HepG2 (cell line): ENCODE results near the gene GADD45A. TPM values are rescaled to one million over a fixed set of nuclear protein-coding genes. Genes with fewer than 3 reads are reported as not detected.

Experiments
- CHD2 ChIP-seq: IDR thresholded peaks from 2 replicates; pipeline ENCODE4 v1.6.1; 2011; ENCODE audit warnings: low read depth, low read length, improper control_type of control experiment
- FLYWCH1 ChIP-seq: sonication (generic); formaldehyde crosslinking; IDR thresholded peaks from 2 replicates; pipeline ENCODE4 v1.8.1; 2023; ENCODE audit warnings: mild to moderate bottlenecking, missing genetic modification reagents
- FOSL1 ChIP-seq: sonication (generic); formaldehyde crosslinking; IDR thresholded peaks from 2 replicates; pipeline ENCODE4 v1.9.0; 2021; ENCODE audit warnings: missing genetic modification reagents, borderline replicate concordance
- FOXA1 ChIP-seq, 2 experiments: fragments of 450-650 bp in 1 of 2; sonication (generic) in 1 of 2; formaldehyde crosslinking in 1 of 2; IDR thresholded peaks; 2 replicates each; pipeline versions ENCODE4 v1.4.0 to v1.6.1; 2016 to 2020; ENCODE audit warnings: missing genetic modification reagents in 1 of 2
- HOXA5 ChIP-seq: sonication (generic); formaldehyde crosslinking; IDR thresholded peaks from 2 replicates; pipeline ENCODE4 v1.4.0; 2020; ENCODE audit warnings: missing genetic modification reagents
- KAT2B ChIP-seq: fragments of 150-350 bp; IDR thresholded peaks from 2 replicates; pipeline ENCODE4 v1.6.1; 2014; ENCODE audit warnings: low read depth, low read length, borderline replicate concordance
- KAT8 ChIP-seq: IDR thresholded peaks from 2 replicates; pipeline ENCODE4 v1.6.1; 2016; ENCODE audit warnings: missing genetic modification reagents, missing compliant biosample characterization
- MYPOP ChIP-seq: sonication (generic); formaldehyde crosslinking; IDR thresholded peaks from 2 replicates; pipeline ENCODE4 v1.8.1; 2023; ENCODE audit warnings: mild to moderate bottlenecking, moderate library complexity, missing genetic modification reagents
- NKX3-1 ChIP-seq: sonication (generic); formaldehyde crosslinking; IDR thresholded peaks from 2 replicates; pipeline ENCODE4 v1.5.0; 2020; ENCODE audit warnings: missing genetic modification reagents
- NR2F1 ChIP-seq, 2 experiments: fragments of 450-650 bp in 1 of 2; formaldehyde crosslinking in 1 of 2; IDR thresholded peaks; 2 replicates each; pipeline versions ENCODE4 v1.5.0 to v1.6.1; 2016 to 2020; ENCODE audit warnings: mild to moderate bottlenecking in 1 of 2, missing compliant biosample characterization in 1 of 2, missing genetic modification reagents in 1 of 2, moderate library complexity in 1 of 2
- NR2F6 ChIP-seq, 2 experiments: IDR thresholded peaks; 2 replicates each; pipeline ENCODE4 v1.6.1; 2016; ENCODE audit warnings: antibody characterized with exemption in 1 of 2, mild to moderate bottlenecking in 1 of 2
- NR3C1 ChIP-seq: sonication (generic); formaldehyde crosslinking; IDR thresholded peaks from 2 replicates; pipeline ENCODE4 v1.4.0; 2020; ENCODE audit warnings: missing genetic modification reagents
- RARA ChIP-seq: IDR thresholded peaks from 2 replicates; pipeline ENCODE4 v1.6.1; 2016; ENCODE audit warnings: missing genetic modification reagents, missing compliant biosample characterization
- RELA ChIP-seq: sonication (generic); formaldehyde crosslinking; IDR thresholded peaks from 2 replicates; pipeline ENCODE4 v1.4.0; 2020; ENCODE audit warnings: missing genetic modification reagents
- THAP11 ChIP-seq: IDR thresholded peaks from 2 replicates; pipeline ENCODE4 v1.6.1; 2016; ENCODE audit warnings: missing biosample characterization, missing genetic modification reagents
- TMF1 ChIP-seq: sonication (generic); formaldehyde crosslinking; IDR thresholded peaks from 2 replicates; pipeline ENCODE4 v1.8.1; 2022; ENCODE audit warnings: low read depth, missing genetic modification reagents
- ZNF274 ChIP-seq: sonication (generic); formaldehyde crosslinking; IDR thresholded peaks from 2 replicates; pipeline ENCODE4 v1.5.1; 2020; ENCODE audit warnings: mild to moderate bottlenecking, missing genetic modification reagents
- ZNF331 ChIP-seq: sonication (generic); formaldehyde crosslinking; IDR thresholded peaks from 2 replicates; pipeline ENCODE4 v1.4.0; 2020; ENCODE audit warnings: missing genetic modification reagents
- ZNF333 ChIP-seq: sonication (generic); formaldehyde crosslinking; IDR thresholded peaks from 2 replicates; pipeline ENCODE4 v1.4.0; 2020; ENCODE audit warnings: mild to moderate bottlenecking, missing genetic modification reagents, borderline replicate concordance
- ZNF354B ChIP-seq: sonication (generic); formaldehyde crosslinking; IDR thresholded peaks from 2 replicates; pipeline ENCODE4 v1.8.0; 2022; ENCODE audit warnings: mild to moderate bottlenecking, missing genetic modification reagents
- ZNF414 ChIP-seq: sonication (generic); formaldehyde crosslinking; IDR thresholded peaks from 2 replicates; pipeline ENCODE4 v1.5.0; 2020; ENCODE audit warnings: missing genetic modification reagents
- ZNF543 ChIP-seq: sonication (generic); formaldehyde crosslinking; IDR thresholded peaks from 2 replicates; pipeline ENCODE4 v1.4.0; 2020; ENCODE audit warnings: mild to moderate bottlenecking, missing genetic modification reagents
- ZNF607 ChIP-seq: sonication (generic); formaldehyde crosslinking; IDR thresholded peaks from 2 replicates; pipeline ENCODE4 v1.5.1; 2020; ENCODE audit warnings: missing genetic modification reagents, mild to moderate bottlenecking, borderline replicate concordance
- ZNF672 ChIP-seq: sonication (generic); formaldehyde crosslinking; IDR thresholded peaks from 2 replicates; pipeline ENCODE4 v1.8.1; 2022; ENCODE audit warnings: missing genetic modification reagents
- ZNF713 ChIP-seq: sonication (generic); formaldehyde crosslinking; IDR thresholded peaks from 2 replicates; pipeline ENCODE4 v1.4.0; 2020; ENCODE audit warnings: mild to moderate bottlenecking, missing genetic modification reagents
- ZNF746 ChIP-seq: sonication (generic); formaldehyde crosslinking; IDR thresholded peaks from 2 replicates; pipeline ENCODE4 v1.8.0; 2022; ENCODE audit warnings: mild to moderate bottlenecking, missing genetic modification reagents
- ZNF790 ChIP-seq: sonication (generic); formaldehyde crosslinking; IDR thresholded peaks from 2 replicates; pipeline ENCODE4 v1.8.0; 2022; ENCODE audit warnings: missing genetic modification reagents, mild to moderate bottlenecking, borderline replicate concordance
- ZNF850 ChIP-seq: sonication (generic); formaldehyde crosslinking; conservative IDR thresholded peaks from 2 replicates; pipeline ENCODE4 v1.9.0; 2021; ENCODE audit warnings: mild to moderate bottlenecking, missing genetic modification reagents
- polyA plus RNA-seq, 8 experiments: library from polyadenylated mRNA; depleted of rRNA in 3 of 8; stranded (reverse) in 7 of 8; unstranded in 1 of 8; fragments of >200 nt; fragmentation: Illumina TruSeq in 4 of 8; extraction: Trizol in 4 of 8; gene quantifications; 2 replicates each; pipeline versions ENCODE4 v1.2.1 to v1.2.3, GENCODE V29; 2011 to 2016; ENCODE audit warnings: low read depth in 4 of 8, missing spikeins in 1 of 8, mixed read lengths in 1 of 8; ENCODE audit not compliant: insufficient read depth in 1 of 8
- total RNA-seq, 5 experiments: library from RNA; depleted of rRNA; stranded (reverse); fragments of >200 nt; fragmentation: Illumina TruSeq; extraction: Trizol; gene quantifications; 2 replicates each; pipeline ENCODE4 v1.2.3, GENCODE V29; 2016; ENCODE audit warnings: low read depth in 1 of 5
- TF ChIP-seq, protein P1 (sequence below): sonication (generic); formaldehyde crosslinking; IDR thresholded peaks from 2 replicates; pipeline ENCODE4 v1.4.0; 2020; ENCODE audit warnings: missing genetic modification reagents

Gene GADD45A
- total and polyA plus RNA-seq, 2 of the 13 experiments (the other 11 are each of a cell fraction or from before 2014, with no cell fraction given) = 33.2 to 46.2 TPM

- TF ChIP-seq ZNF746 (peak; percentile 41; the same call in 1 of the 2 replicates), RARA (CRISPR knock-in tag) (peak; percentile 59), HOXA5 (CRISPR knock-in tag) (no peak), MYPOP (no peak; the same call in 1 of the 2 replicates), ZNF354B (CRISPR knock-in tag) (no peak), FLYWCH1 (CRISPR knock-in tag) (no peak), ZNF333 (CRISPR knock-in tag) (0 out of 2 replicates have a peak, but pooled peaks have one; percentile 76), ZNF274 (CRISPR knock-in tag) (0 out of 2 replicates have a peak, but pooled peaks have one; percentile 17), NR2F1 (CRISPR knock-in tag; IDR thresholded peaks at IDR 0.05) (peak; percentile 12; a peak in 1 of 4 replicates), ZNF672 (CRISPR knock-in tag) (no peak), RELA (CRISPR knock-in tag) (no peak), NR2F6 (IDR thresholded peaks at IDR 0.05) (no peak), NR2F6 (CRISPR knock-in tag; IDR thresholded peaks at IDR 0.05) (no peak), NR3C1 (CRISPR knock-in tag) (no peak), KAT8 (CRISPR knock-in tag) (peak; percentile 44; the same call in 1 of the 2 replicates), ZNF331 (peak; percentile 14; the same call in 1 of the 2 replicates), TMF1 (CRISPR knock-in tag) (no peak), ZNF713 (CRISPR knock-in tag) (no peak), ZNF414 (CRISPR knock-in tag) (peak; percentile 65; the same call in 1 of the 2 replicates), ZNF790 (CRISPR knock-in tag) (peak; percentile 42; the same call in 1 of the 2 replicates), ZNF543 (CRISPR knock-in tag) (no peak), NKX3-1 (CRISPR knock-in tag) (0 out of 2 replicates have a peak, but pooled peaks have one; percentile 26), THAP11 (CRISPR knock-in tag) (peak; percentile 52), ZNF607 (CRISPR knock-in tag) (peak; percentile 68), KAT2B (no peak), ZNF850 (no peak), CHD2 (no peak), FOSL1 (CRISPR knock-in tag) (no peak), FOXA1 (IDR thresholded peaks at IDR 0.05) (no peak), FOXA1 (CRISPR knock-in tag; IDR thresholded peaks at IDR 0.05) (no peak)
- TF ChIP-seq, protein P1, sequence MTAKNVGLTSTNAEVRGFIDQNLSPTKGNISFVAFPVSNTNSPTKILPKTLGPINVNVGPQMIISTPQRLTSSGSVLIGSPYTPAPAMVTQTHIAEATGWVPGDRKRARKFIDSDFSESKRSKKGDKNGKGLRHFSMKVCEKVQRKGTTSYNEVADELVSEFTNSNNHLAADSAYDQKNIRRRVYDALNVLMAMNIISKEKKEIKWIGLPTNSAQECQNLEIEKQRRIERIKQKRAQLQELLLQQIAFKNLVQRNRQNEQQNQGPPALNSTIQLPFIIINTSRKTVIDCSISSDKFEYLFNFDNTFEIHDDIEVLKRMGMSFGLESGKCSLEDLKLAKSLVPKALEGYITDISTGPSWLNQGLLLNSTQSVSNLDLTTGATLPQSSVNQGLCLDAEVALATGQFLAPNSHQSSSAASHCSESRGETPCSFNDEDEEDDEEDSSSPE (CRISPR knock-in tag) = no peak; the same call in 1 of the 2 replicates
These were observed 1.5 kb downstream of the GADD45A start (continued) for GRCh38 chr1:67686267-67687197.
